ENCODE measurements around the gene NUP85. TPM values are rescaled to one million over a fixed set of nuclear protein-coding genes. Genes with fewer than 3 reads are reported as not detected.

The NUP85 gene
- total and polyA plus RNA-seq, 2 experiments from 2014 or later = 59.4 to 114 TPM

DNA sequence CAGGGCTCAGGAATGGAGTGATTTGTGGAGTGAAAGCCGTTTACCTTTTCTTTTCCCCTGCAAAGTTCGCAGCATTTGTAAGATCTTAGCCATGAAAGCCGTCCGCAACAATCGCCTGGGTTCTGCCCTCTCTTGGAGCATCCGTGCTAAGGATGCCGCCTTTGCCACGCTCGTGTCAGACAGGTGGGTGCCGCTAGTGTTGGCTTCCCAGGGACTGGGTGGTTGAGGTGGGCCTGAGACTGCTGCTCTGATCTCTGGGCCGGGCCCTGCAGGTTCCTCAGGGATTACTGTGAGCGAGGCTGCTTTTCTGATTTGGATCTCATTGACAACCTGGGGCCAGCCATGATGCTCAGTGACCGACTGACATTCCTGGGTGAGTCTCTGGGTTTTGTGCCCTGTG is 27.3 kb downstream of the NUP85 start:
- H3K79me2 ChIP-seq (replicated peaks; ENCODE audit: insufficient read depth) = no peaks in the 10 kb centered on the region
- H3K27me3 Mint-ChIP-seq (ENCODE audit: insufficient read depth, low read depth, poor library complexity) = peaks cover 16% of the 10 kb centered on the region
- H3F3A ChIP-seq (replicated peaks; ENCODE audit: low read depth) = peaks cover 26% of the 10 kb centered on the region
- no peaks in the 10 kb centered on the region for H3K4me1 ChIP-seq (ENCODE audit: insufficient read depth)
- H3K27ac ChIP-seq (ENCODE audit: low read depth) = no peak overlapping the region
- H3K27me3 ChIP-seq (ENCODE audit: insufficient read depth) = no peaks in the 10 kb centered on the region
- no peak overlapping the region for H2AFZ ChIP-seq
- H3K4me3 Mint-ChIP-seq = no peak overlapping the region
- no peak for ATAC-seq
- no peaks in the 10 kb centered on the region for H3K4me1 Mint-ChIP-seq
- no peaks in the 10 kb centered on the region for H3K9me2 ChIP-seq (ENCODE audit: insufficient read depth)
- TF ChIP-seq CREB1 (CRISPR knock-in tag; IDR thresholded peaks at IDR 0.05; ENCODE audit: low read depth) (no peak), ZNF114 (CRISPR knock-in tag; IDR thresholded peaks at IDR 0.05) (no peak), CTCF (conservative IDR thresholded peaks at IDR 0.05; ENCODE audit: low read depth in 2 of 2) (no peak), ZNF462 (CRISPR knock-in tag; IDR thresholded peaks at IDR 0.05) (no peak), EZH2 (IDR thresholded peaks at IDR 0.05; ENCODE audit: low read depth, unreplicated experiment) (no peak), NANOG (IDR thresholded peaks at IDR 0.05; ENCODE audit: borderline replicate concordance) (no peak), ZNF331 (CRISPR knock-in tag; IDR thresholded peaks at IDR 0.05; ENCODE audit: low read depth) (no peak), STAT1 (IDR thresholded peaks at IDR 0.05; ENCODE audit: unreplicated experiment) (no peak), POLR2AphosphoS5 (IDR thresholded peaks at IDR 0.05; ENCODE audit: low read depth) (no peak), JUNB (IDR thresholded peaks at IDR 0.05; ENCODE audit: unreplicated experiment) (no peak), EZH2phosphoT487 (IDR thresholded peaks at IDR 0.05; ENCODE audit: unreplicated experiment) (no peak), ETS1 (IDR thresholded peaks at IDR 0.05) (no peak)
- TF ChIP-seq, protein P1, sequence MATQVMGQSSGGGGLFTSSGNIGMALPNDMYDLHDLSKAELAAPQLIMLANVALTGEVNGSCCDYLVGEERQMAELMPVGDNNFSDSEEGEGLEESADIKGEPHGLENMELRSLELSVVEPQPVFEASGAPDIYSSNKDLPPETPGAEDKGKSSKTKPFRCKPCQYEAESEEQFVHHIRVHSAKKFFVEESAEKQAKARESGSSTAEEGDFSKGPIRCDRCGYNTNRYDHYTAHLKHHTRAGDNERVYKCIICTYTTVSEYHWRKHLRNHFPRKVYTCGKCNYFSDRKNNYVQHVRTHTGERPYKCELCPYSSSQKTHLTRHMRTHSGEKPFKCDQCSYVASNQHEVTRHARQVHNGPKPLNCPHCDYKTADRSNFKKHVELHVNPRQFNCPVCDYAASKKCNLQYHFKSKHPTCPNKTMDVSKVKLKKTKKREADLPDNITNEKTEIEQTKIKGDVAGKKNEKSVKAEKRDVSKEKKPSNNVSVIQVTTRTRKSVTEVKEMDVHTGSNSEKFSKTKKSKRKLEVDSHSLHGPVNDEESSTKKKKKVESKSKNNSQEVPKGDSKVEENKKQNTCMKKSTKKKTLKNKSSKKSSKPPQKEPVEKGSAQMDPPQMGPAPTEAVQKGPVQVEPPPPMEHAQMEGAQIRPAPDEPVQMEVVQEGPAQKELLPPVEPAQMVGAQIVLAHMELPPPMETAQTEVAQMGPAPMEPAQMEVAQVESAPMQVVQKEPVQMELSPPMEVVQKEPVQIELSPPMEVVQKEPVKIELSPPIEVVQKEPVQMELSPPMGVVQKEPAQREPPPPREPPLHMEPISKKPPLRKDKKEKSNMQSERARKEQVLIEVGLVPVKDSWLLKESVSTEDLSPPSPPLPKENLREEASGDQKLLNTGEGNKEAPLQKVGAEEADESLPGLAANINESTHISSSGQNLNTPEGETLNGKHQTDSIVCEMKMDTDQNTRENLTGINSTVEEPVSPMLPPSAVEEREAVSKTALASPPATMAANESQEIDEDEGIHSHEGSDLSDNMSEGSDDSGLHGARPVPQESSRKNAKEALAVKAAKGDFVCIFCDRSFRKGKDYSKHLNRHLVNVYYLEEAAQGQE (IDR thresholded peaks at IDR 0.05; ENCODE audit: unreplicated experiment) = no peak
- no peak for DNase-seq (ENCODE audit: low spot score)
- peaks cover 40% of the 10 kb centered on the region for H3K36me3 ChIP-seq (ENCODE audit: insufficient read depth)
- H3K4me3 ChIP-seq = no peak overlapping the region
- no peak overlapping the region for H3K27ac Mint-ChIP-seq
- peaks cover 3% of the 10 kb centered on the region; the same call in 1 of the 2 replicates for H4K20me1 ChIP-seq (replicated peaks; ENCODE audit: insufficient read depth)
- no peak overlapping the region for H3K4me2 ChIP-seq
- peaks cover 88% of the 10 kb centered on the region for H3K36me3 Mint-ChIP-seq (ENCODE audit: low read depth)
- H3K9me3 Mint-ChIP-seq = no peaks in the 10 kb centered on the region

Measured in GM23338 (cell line).